GM18517 (cell line): Measurements from ENCODE around the gene RBPJ.

Source experiments
- ATAC-seq: cut with Tn5 transposase; IDR thresholded peaks from one replicate; pipeline ENCODE4 v1.9.1; 2021; ENCODE audit warnings: mild to moderate bottlenecking, moderate library complexity; ENCODE audit not compliant: unreplicated experiment

Gene RBPJ

DNA sequence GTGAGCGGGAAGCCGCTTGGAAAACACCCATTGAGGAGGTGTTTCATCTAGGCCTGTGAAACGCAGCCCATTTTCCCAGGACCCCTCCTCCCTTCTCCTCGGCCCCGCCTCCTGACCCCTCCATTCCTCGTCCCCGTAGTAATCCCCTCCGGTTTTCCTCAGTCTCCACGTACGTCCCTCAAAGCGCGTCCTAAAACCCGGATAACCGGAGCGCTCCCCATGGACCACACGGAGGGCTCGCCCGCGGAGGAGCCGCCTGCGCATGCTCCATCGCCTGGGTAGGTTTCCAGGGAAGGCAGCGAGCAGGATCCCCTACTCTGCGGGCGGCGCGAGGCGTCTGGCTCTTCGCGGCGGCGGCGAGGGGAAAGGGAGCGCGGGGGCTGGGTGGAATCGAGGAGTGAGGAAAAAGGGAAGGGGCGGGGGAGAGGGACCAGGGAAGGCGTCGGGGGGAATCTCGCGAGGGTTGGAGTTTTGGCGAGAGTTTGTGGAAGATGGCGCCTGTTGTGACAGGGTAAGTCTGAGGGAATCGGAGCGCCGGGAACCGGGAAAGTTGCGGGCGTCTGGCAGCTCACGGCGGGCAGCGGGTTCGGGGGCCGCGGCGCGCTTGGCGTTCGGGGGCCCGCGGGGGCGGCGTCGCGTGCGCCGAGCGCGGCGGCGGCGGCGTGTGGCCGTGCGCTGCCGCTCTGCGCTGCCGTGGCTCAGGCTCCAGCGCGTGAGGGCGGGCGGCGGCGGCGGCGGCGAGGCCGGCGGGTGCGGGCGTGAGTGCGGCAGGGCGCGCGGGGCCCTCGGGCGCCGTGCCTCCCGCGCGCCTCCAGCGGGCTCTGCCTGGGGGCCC is at the start of gene RBPJ:
TSS of gene RBPJ (plus strand) at position 477 of the 835 bp plus-strand sequence. CDS start at position 492, 15 bp downstream.
- peak; percentile 3 for ATAC-seq

DNA sequence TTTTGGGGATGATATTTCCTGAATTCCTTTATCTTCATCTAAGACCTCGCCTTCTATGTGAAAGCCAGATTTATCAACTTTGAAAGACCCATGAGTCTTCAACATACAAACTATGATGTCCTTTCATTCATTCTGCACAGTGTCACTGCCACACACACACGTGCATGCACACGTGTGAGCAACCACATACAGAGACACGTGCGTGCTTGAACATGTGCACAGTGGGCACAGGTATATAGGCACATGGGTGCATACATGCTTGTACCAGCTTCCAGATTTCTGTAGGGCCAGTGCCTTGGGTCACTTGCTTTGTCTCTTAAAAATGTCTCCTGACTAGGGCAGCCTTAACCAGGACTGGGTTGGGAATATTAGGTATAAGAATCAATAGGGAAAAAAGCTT is 49.1 kb upstream of the RBPJ start:
- ATAC-seq = no peak

DNA sequence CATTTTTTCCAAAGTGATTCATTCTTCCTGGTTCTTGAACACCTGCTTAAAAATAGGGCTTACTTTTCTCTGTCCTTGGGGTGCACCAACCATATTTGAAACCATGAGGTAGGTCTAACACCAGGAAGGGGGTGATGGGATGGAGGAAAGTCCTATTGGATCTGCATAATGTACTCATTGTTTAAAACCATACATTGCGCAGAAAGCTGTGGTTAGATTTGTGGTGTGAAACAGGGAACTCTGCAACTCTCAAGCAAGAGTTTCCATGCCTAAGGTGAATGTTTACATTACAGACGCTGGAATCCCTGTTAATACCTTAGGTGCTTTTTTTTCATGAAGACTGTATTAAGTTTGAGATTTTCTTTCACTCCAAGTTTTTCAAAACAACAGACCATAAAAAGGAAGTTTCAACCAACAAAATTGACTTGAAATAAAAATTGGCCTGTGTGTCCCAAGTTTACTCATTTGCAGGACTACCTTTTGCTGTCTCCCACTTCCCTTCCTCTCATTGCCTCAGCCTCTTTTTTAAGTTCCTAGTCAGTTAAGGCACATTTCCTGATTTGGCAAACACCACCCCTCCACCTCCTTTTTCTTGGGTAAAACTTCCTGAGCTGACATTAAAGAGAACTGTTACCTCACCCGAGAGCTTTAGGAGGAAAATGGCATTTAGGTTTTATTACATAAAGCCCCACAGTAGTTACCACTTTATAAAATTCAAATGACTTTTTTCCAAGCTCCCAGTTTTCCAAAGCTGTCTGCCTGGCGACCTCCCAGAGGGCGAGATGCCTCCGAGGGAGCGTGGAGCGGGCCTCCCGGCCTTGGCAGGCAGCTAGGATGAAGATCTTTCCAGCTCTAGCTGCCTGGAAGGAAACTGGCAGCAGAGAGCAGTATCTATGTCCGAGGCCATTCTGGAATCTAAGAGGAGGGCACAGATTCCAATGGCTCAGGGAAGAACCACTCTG is 47.9 kb upstream of the RBPJ start:
- no peak for ATAC-seq

GRCh38 chr4:26273616-26273980 is 47.2 kb upstream of the RBPJ start:
- ATAC-seq = no peak

GRCh38 chr4:26275281-26275680 is 45.5 kb upstream of the RBPJ start:
- ATAC-seq = no peak

GRCh38 chr4:26279446-26279845 is 41.4 kb upstream of the RBPJ start:
- no peak for ATAC-seq

DNA sequence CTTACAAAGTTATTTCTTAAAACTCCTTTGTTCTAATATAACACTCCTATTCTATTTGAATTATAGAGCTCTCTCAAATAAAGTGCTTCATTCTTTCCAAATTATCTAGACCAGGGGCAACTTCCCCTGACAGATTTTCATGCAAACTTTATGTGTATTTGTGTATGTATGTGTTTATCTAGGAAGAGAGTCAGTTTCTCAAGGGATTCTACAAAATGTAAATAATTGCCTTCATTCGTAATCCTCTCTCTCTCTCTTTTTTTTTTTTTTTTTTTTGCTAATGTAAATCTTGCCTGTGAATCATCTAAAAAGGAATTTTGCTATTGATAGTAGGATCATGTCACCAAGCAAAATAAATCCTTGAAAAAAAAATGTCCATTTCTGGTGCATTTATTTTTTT is 38.9 kb upstream of the RBPJ start:
- no peak for ATAC-seq

DNA sequence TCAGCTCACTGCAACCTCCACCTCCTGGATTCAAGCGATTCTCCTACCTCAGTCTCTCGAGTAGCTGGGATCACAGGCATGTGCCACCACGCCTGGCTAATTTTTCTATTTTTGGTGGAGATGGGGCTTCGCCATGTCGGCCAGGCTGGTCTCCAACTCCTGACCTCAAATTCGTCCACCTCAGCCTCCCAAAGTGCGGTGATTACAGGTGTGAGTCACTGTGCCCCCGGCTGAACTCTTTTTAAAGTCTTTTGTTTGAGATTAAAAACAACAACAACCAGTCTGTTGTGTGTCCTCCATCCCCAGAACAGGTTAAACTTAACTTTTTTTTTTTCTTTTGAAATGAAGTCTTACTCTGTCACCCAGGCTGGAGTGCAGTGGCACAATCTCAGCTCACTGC is 36.3 kb upstream of the RBPJ start:
- ATAC-seq = no peak

GRCh38 chr4:26285272-26285671 is 35.5 kb upstream of the RBPJ start:
- no peak for ATAC-seq

DNA sequence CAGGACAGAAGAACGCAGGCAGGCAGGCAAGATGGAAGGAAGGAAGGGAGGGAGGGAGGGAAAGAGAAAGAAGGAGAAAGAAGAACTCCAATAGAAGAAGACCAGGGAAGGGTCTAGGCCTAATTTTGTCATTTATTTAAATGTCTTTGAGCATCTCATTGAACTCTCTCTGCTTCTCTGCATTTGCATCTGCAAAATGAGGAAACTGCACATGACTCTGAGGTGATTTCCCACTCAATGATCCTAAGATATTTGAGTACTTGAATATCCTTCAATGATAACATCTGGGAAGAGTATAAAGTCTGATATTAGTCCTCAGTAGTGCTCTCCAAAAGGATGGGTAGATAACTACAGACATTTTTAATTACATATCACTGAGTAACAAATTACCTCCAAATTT is 33.1 kb upstream of the RBPJ start:
- peak; percentile 5 for ATAC-seq

GRCh38 chr4:26288355-26288909 is 32.4 kb upstream of the RBPJ start:
- peak; percentile 77 for ATAC-seq

- no peak for ATAC-seq
Measured at GRCh38 chr4:26289401-26289800, 31.4 kb upstream of the RBPJ start.

GRCh38 chr4:26290321-26290720 is 30.5 kb upstream of the RBPJ start:
- ATAC-seq = no peak

- ATAC-seq = no peak
Measured at GRCh38 chr4:26294904-26295303, 25.9 kb upstream of the RBPJ start.

- ATAC-seq = no peak
Measured at GRCh38 chr4:26296021-26296420, 24.8 kb upstream of the RBPJ start.

DNA sequence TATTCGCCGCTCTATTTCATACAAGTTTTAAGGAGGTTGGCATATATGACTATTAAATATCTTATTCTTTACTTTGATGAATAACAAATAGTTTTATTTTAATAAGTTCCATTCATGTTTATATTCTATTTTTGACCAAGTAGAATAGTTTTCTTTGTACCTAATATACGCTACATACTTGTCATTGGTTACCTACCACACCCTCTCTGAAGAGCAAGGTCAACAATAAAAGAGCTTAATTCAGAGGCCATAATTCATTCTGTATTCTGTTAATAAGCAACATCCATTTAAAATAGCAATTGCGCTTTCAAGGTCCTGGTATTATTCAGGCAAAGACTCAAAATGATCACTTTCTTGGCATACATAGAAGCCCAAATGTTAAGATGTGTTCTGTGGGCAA is 24.3 kb upstream of the RBPJ start:
- no peak for ATAC-seq

GRCh38 chr4:26297219-26297618 is 23.6 kb upstream of the RBPJ start:
- no peak for ATAC-seq

DNA sequence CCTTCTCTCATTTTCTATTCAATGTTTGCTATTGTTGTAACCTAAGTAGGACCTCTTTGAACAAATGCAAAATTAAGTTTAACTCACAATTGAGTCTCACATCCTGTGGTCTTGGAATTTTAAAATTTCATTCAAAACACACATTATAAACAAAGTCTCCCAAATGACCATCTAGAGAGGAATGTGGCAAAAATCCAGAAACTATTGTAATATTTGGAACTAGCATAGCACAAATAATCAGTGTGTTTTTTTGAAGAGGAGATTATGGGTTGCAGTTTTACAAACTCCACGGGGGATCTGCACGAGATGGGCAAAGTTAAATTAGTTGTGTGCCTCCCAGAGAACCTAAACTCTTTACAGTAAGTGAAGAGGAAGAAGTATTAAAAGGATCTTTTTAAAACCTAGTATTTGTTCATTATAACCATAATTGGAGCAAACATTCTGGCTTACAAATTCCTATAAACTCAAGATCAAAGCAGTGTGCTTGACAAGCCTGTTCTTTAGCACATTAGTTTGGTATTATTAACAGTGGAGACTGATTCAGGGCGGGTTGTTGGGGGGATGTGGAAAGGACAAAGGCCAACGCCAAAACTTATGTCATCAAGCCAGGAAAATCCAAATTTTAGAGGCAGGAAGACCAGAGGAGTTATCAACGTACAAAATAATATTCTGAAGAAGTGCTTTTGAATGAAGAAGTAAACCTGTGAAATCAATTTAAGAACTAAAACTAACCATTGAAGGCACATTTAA is 22.4 kb upstream of the RBPJ start:
- ATAC-seq = no peak

DNA sequence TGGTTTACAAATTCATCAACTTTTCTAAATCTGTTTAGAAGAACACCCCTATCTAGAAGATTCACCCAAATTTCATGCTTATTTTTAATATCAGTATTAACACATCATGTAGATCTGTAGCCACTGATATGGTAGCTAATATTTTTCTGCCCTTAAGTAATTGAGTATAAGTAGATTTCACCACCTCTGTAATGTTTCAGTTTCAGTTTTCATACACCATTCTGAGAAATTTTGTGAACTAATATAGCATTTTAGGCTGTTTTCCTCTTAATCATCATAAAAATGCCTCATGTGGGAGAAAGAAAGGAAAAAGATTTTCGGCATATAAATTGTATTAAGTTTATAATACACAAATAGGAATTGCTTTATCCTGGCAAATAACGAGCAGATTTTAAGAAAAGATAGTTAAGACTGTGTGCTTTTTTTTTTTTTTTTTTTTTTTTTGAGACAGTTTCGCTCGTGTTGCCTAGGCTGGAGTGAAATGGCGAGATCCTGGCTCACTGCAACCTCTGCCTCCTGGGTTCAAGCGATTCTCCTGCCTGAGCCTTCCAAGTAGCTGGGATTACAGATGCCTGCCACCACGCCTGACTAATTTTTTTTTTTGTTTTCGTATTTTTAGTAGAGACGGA is 21.4 kb upstream of the RBPJ start:
- ATAC-seq = peak; percentile 94
